AG04449 (cell line): ENCODE data around the gene GPR151.

ENCODE experiments used
- CTCF ChIA-PET: fragments of 350-600 bp; formaldehyde crosslinking; extraction: SDS; loops from one replicate; lab custom pipeline; 2021; ENCODE audit warnings: antibody characterized with exemption; lab: Yijun Ruan, JAX
- POLR2A ChIA-PET: fragments of 400-600, 350-600 bp; formaldehyde crosslinking; extraction: SDS; loops from one replicate; lab custom pipeline; 2020; ENCODE audit warnings: antibody characterized with exemption, inconsistent platforms; lab: Yijun Ruan, JAX
- DNase-seq: peaks from one replicate; pipeline ENCODE4 v3.0.0-alpha.2; 2010; ENCODE audit warnings: low read depth, low spot score
- H3K4me3 ChIP-seq: 2 replicates; pipeline ENCODE4 v1.5.1; 2011; ENCODE audit warnings: low read depth, mild to moderate bottlenecking, control low read depth, low read length
- CTCF ChIP-seq: IDR thresholded peaks from one replicate; pipeline ENCODE4 v1.5.1; 2011; ENCODE audit warnings: mild to moderate bottlenecking, moderate library complexity, low read length, control low read depth, inconsistent platforms; ENCODE audit not compliant: insufficient read depth; ENCODE audit errors: missing control alignments

Gene GPR151

DNA sequence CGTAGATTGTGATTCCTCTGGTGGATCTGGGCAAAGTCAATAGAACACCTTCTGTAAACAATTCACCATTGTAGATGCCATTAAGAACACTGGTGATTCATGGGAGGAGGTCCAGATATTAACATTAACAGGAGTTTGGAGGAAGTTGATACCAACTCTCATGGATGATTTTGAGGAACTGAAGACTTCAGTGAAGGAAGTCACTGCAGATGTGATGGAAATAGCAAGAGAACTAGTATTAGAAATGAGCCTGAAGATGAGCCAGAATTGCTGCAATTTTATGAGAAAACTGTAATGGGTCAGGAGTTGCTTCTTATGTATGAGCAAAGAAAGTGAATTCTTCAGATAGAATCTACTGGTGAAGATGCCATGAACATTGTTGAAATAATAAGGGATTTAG is 41.9 kb downstream of the GPR151 start:
- no peak for TF ChIP-seq CTCF
- H3K4me3 ChIP-seq, result no peak overlapping the region
- ChIA-PET POLR2A (no interaction called here), CTCF (interaction anchor here (0.9 to 1.7 kb wide), 3 partner anchors 7 to 25 kb away, joined by 3 to 4 read pairs (median 3); no protein-coding TSS in a partner anchor)
- DNase-seq, result no peak

DNA sequence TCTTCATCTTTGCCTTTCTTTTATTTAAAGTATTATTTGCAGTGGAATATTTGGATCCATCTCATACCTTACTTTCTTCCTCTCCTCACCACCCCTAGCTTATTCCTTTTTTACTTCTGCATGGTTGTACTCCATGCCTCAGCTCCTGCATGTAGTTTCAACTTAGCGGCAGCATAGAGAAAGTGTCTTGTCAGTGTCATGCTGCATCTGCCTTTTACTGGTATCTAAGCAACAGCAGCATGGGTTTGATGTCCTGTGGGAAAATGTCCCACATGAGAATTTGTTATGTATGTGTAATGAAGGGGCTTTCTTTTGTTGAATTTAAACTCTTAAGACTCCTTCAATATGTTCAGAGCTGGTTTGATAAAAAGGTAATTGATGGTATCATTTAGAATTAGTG is 48.2 kb downstream of the GPR151 start:
- ChIA-PET CTCF (interaction anchor here (0.8 to 1.9 kb wide), 11 partner anchors 7 to 981 kb away, joined by 3 to 9 read pairs (median 5); no protein-coding TSS in a partner anchor), POLR2A (no interaction called here)
- H3K4me3 ChIP-seq, result no peak overlapping the region
- DNase-seq, result no peak
- TF ChIP-seq CTCF, result no peak

DNA sequence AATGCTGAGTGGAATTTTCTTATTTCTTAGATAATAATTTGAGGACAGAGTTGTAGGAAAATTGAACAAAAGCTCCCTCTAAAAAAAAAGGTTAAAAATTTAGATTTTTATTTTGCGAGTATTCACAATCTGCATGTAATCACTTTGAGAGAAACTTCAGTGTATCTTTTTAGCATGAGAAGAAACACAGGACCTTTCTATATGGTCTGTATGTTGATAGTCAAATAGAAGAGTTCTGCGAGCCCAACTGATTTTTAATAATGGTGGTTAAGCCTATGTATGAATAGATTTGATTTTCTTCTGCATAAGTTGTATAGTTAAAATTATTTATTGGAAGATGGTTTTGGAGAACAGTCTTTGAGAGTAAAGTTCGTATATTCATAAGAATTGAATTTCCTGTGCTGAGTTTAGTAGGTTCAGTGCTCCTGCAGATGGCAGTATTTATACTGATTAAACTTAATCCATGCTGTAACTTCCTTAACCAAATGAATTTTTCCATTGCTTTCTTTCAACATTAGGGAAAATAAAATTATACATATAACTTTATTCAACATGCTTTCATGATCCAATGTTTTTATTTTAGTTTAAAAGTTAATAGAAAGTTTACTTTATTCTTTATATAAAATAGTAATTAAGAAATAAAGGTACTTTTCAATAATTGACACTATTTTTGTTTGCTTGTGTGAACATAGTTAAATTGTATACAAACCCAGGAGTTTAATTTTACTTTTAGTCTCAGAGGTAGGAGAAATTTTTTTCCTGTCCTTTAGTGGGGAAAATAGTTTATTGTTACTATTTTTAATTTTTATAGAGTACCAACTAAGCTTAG is 49.3 kb downstream of the GPR151 start:
- DNase-seq, result no peak
- H3K4me3 ChIP-seq, result no peak overlapping the region
- CTCF ChIA-PET, result interaction anchor here (0.6 to 1.9 kb wide), 10 partner anchors 8 to 982 kb away, joined by 3 to 9 read pairs (median 5); no protein-coding TSS in a partner anchor
- POLR2A ChIA-PET, result no interaction called here
- peak; percentile 28 for TF ChIP-seq CTCF

DNA sequence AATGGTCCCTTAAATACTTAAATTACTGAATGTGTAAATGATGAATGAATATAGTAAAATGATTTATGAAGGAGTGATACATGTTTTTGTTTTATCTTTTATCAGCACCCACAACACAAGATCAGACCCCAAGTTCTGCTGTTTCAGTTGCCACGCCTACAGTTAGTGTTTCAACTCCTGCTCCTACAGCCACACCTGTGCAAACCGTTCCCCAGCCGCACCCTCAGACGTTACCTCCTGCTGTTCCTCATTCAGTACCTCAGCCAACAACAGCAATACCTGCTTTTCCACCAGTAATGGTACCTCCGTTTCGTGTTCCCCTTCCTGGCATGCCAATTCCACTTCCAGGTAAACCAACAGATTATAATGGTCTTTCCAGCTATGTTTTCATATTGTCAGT is 52.5 kb downstream of the GPR151 start:
- TF ChIP-seq CTCF, result no peak
- CTCF ChIA-PET, result interaction anchor here (0.7 to 2.1 kb wide), 5 partner anchors 8 to 502 kb away, joined by 3 to 9 read pairs (median 4); partner anchors contain the start of gene TCERG1
- no peak overlapping the region for H3K4me3 ChIP-seq
- DNase-seq, result no peak
- POLR2A ChIA-PET, result no interaction called here
